Inflammatory macrophage treated with lipopolysaccharide for 1 hour (primary cell): ENCODE data around the gene MMS19.
"Not testable (repeated sequence)": the region's sequence is repeated elsewhere in the genome, so short reads cannot be mapped to it uniquely, and the experiment has no call there.

Source experiments
- DNase-seq, 2 donors: peaks; one replicate each; pipeline ENCODE4 v3.0.0-alpha.2; 2020 to 2022

The MMS19 gene

DNA sequence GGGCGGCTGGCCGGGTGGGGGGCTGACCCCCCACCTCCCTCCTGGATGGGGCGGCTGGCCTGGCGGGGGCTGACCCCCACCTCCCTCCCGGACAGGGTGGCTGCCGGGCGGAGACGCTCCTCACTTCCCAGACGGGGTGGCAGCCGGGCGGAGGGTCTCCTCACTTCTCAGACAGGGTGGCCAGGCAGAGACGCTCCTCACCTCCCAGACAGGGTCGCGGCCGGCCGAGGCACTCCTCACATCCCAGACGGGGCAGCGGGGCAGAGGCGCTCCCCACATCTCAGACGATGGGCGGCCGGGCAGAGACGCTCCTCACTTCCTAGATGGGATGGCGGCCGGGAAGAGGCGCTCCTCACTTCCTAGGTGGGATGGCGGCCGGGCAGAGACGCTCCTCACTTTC, 30.7 kb upstream of the MMS19 start:
- not testable (repeated sequence) for DNase-seq

DNA sequence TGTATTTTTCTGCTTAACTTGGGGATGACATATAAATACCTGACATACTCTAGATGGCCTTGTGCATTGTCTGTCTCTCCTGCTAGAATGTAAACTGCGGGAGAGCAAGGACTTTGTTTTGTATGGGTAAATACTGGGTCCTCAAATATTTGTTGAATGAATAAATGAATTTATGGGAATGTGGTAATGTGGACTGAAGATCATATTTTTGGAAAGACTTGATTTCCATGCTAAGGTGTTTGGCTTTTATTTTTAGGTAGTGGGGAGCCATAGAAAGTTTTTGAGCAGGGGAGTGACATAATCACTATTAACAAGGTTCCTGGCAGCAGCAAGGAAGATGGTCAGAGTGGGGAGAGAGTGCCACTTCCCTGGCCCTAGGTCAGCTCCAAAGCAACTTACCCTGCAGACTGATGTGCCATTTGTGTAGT, 27.5 kb upstream of the MMS19 start:
- no peak for DNase-seq

DNA sequence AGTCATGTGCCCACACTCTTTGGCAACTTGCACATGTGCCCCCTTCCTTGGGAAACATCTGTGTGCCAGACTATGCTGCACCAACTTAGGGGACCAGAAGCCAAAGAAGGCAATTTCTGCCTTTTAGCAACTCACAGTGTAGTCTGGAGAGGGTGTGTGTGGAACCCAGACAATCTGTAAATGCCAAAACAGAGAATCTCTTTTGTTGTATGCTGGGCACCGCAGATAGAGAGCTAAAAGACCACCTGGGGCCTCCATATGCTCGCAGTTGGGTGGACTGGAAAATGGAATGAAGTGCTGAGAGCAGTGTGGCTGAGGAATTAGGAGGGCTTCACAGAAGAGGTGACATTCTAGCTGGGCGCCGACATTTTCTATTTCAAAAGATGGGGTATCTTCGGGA, 26.9 kb upstream of the MMS19 start:
- no peak for DNase-seq

DNA sequence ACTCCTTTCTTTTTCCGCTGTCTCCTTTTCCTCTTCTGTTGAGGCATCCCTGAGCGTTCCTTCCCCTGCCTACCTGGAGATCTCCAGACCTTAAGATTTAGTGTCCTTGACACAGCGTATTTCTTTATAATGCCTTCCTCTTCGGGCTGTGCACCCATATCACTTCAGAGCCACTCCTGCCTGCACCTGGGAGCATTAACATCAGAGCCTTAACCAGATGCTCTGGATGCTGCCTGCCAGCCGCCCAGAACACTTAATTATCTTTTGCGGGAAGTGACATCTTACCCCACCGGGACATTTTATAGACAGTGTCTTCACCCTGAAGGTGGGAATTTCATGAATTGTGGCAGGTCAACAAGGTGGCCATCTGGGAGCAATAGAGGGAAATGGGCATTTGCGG, 24.7 kb upstream of the MMS19 start:
- DNase-seq, result no peak

DNA sequence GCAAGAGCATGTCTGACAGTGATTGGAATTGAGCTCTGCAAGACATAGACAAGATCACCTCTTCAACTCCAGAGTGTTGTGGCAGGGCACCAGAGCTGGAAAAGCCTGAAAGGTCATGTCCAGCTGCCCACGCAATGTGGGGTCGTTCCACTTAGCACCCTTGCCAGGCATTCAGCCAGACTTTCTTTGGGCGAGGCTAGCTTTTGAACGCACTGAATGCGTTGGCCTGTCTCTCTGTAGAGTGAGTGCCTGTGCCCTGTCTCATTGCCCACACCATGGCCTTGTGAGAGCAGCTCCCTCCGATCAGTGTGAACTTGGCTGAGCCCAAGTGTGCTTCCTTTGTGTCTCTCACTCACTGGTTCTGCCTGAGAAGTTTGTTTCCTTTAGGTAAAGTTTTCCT, 23.8 kb upstream of the MMS19 start:
- DNase-seq, result no peak

DNA sequence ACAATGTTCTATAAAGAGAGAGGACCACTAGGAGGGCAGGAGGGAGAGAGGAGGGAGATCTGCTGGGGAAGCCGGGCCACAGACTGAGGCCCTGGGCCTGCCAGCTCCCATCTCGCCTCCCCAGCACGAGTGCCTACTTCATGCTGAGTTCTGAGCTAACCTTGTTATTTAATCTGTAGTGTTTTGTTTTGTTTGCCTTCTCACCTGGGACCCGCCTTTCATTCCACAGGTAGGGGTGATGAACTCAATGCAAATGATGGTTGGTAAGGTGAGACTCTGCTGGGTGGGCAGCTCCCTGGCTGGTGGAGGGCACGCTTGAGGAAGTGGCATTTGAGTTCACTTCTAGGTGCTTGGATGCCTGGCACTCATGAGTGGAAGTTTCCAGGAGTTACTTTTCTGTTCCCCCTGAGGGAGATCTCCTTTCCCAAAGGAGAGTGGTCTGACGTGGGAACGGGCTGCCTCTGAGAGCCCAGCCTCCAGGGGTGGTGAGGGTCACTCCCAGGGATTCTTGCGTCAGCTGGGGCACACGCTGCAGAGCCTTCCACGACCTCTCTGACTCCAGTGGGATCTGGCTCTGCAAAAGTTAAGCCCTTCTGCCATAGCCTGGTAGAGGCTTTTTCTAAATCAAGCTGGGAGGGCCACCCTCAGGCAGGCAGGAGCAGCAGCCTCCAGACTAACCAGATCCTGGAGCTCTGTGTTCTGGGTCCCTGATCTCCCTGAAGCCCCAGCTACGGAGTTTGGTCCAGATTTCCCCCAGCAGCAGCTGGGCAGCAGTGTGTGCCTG, 22.9 kb upstream of the MMS19 start:
- DNase-seq, result no peak

DNA sequence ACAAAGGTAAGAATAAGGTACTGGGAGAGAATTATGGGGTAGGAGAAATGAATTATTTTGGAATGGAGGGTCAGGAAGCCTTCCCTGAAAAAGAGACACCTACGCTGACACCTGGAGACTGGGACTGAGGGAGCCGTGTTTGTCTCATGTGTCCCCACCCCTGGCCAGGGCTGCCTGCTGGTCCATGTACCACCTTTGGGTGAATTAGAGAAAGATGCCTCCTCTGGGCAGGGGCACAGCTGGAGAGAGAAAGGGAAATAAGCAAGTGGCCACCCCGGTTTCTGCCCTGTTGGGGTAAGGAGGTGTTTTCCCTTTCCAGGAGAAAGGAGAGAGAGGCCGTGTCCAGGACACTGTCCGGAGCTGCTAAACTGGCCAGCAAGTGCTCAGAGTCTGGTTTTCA, 22.3 kb upstream of the MMS19 start:
- DNase-seq, result no peak

DNA sequence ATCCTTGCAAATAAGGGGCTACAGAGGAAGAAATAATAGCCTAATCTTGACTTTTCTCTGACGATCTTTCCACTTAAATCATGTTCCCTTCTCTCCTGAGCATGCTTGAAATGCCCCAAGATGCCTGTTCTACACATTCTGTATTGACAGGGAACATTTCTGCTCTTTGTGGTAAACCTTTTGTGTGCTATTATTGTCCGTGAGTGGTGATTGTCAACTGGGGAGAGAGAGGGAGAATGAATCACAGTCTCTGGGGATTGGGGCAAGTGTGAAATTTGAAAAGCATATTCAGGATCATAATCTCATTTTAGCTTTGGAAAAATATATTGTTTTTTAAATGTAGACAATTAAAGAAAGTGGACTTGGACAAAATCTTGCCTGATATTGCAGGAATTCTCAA, 21.1 kb upstream of the MMS19 start:
- DNase-seq, result no peak

DNA sequence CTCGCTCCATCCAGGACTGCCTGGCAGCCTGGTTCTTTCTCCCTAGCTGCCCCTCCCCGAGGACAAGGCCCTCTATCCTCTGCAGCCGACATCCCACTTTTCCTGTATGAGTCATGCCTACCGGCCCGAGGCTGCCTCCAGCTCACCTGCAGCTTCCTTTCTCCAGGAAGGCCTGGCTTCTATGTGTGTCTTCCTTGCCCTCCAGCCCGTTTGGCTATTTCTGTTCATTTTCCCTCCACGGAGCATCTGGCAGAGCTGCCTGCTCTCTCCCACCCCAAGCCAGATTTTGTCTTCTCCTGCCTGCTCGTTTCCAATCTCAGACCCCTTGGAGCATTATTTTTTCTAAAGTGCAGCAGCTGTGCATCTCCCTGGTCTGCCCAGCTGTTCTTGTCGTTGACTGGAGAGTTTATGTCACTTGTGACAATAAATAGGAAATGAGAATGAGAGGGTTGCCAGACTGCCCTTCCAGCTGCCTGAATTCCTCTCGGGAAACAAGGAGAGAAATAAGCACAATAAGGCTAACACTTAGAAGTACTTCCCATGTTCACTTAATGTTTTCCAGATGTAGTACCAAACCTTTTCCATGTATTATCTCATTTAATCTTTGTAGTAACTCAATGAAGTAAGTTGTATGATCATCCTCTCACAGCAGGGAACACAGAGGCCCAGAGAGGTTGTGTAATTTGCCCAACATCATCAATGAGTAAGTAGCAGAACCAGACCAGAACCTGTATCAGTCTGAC, 20.2 kb upstream of the MMS19 start:
- no peak for DNase-seq

DNA sequence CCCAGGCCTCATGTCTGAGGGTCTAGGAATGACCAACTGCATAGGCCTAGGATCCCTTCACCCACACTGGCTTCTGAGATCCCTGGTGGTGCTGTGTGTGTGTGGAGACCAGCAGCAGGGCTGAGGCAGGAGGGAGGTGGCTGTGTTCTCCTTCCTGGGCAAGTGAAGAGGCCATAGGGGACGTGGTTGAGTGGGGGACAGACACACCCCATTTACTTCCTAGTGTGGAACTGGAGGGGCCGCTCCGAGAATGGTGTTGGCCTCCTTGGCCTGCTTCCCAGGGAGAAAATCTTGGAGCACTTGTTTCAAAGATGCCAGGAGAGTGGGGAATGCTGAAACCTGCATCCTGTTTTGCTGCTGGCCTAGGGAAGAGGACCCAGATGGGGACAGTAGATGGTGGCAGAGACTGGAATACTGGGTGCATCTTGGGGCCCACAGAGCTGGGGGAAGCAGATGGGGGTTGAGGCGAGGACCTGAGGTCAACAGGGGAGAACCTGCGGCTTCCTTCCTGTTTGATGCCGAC, 19.6 kb upstream of the MMS19 start:
- DNase-seq, result no peak

DNA sequence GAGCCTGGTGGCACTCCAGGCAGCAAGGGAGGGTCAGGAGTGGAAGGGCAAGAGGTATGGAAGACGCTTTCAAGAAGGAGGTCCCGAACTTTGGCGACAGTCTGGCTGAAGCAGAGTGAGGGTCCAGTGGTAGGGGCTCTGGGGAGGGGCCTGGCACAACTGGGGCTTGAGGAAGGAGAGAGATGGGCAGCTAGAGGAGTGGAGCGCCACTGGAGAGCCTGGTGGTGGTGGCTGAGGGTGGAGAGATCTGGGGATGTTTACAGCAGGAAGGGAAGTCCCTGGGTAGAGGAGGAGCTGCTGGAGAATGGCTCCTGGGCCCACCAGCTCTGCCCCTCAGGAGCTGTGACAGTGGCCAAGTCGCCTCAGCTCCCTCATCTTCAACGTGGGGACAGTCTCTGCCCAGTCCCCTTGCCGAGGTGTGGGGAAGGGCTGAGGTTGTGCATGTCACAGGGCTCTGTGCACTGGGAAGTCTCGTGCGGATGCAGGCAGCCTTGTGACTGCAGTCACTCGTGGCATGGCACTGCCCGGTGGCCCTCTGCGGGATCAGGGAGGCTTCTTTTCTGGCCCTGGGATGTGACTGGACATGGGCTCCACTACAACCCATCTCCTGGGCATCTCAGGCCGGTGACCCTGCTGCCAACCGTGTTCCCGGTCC, 19.0 kb upstream of the MMS19 start:
- DNase-seq, result no peak

DNA sequence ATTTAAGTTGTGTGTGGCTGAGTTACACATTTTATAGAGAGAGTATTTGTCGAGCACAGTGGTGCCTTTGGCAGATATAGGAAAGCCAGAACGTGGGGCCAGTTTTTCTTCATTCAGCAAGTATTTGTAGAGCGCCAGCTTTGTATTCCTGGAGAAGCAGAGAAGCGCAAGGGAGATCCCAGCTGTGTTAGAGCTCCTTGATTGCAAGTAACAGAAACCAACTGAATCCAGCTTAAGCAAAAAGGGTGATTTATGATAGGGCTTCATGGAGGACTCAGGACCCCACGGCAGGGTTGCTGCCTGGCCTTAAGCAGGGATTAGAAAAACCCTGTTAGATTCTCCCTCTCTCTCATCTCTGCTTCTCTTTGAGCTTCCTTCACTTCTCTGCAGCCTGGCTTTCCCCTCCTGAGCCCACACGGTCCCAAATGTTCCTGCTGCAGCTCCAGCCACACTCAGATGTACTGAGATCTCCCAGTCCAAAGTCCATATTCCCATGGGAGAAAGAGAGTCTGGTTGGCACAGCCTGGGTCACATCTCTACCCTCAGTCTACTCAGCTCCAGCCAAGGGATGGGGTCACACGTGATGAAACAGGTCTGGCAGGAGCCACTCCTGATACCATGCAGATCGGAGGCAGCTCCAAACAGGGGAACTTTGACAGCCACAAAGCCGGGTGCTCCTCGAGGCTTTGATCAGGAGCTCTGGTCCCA, 17.2 kb upstream of the MMS19 start:
- DNase-seq, result no peak

DNA sequence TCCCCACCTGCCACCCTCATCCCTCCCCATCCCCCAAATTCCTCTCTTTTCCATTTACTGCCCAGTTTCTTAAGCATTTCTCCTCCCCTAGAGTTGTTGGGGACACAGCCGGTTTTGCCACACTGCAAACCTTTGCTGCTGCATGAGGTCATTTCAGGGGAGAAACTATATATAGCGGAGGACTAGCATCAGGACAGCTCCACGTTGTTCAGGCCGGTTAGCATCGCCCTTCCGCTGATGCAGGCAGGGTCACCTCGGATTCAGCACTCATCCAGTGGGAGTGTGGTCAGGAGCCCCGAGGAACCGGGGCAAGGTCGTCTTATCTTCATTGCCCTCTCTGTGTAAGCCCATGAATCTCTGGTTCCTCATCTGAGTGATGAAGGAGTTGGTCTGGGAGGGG, 16.1 kb upstream of the MMS19 start:
- DNase-seq, result no peak

DNA sequence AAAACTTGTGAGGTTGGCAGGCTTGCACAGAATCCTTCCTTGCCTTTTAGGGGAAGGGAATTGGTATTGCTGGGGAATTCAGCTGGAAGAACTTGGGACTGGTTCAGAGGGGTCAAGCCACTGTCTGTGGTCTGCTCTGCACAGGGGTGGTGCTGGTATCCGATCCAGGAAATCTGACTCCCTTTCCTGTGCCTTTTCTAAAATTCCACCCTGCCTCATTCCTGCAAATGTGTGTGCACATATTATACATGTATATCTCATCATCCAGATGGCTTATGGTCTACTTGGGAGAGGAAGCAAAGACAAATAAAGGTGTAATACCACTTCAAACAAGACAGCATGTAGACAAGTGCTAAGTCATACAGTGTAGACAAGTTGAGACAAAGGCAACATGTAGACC, 14.8 kb upstream of the MMS19 start:
- DNase-seq, result no peak

DNA sequence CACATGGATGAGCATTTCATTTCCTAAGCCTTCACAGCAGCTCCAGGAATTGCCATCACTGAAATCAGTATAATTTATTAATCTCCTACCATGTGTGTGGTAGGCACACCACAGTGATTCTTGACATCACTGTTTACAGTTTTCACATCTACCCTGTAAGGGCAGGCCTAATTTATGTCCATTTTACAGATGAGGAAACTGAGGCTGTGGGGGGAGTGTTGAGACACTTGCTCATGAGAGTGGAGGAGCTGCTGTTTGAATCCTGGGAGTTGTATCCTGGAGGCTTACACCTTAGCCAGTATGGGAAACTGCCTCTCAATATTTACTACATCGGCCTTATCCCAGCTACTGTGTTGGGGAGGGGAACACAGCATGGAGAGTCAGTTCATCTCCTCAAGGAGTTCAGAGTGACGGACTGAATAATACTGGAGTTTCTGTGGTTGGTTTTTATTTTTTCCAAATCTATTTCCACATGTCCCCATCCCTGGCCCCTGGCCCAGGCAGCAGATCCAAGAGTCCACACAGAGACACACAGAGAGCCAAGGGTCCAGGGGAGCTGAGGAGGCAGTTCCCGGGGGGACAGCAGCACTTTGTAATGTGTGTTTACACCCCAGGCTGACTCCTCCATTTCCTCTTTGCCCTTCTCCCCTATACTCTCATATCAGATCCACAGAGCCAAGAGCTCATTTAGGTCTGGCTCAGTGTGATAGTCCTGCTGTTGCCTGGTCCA, 13.7 kb upstream of the MMS19 start:
- no peak for DNase-seq

DNA sequence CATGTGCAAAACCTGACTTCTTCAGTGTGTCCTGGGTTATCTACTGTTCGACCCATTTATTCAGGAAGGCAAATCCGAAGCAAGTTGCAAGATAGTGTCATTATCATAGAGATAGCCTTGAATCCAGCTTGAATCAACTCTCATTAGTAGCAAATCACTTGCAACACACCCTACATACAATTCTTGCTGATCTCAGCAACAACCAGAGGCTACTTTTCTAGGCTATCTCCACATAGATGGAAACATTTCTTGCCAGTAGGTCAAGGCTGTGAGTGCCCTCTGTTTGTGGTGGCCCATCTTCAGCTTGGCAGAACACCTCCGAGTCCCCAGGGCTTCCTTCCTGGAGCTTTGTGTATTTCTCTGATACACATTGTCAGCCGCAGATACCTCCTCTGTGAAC, 12.5 kb upstream of the MMS19 start:
- DNase-seq, result no peak

DNA sequence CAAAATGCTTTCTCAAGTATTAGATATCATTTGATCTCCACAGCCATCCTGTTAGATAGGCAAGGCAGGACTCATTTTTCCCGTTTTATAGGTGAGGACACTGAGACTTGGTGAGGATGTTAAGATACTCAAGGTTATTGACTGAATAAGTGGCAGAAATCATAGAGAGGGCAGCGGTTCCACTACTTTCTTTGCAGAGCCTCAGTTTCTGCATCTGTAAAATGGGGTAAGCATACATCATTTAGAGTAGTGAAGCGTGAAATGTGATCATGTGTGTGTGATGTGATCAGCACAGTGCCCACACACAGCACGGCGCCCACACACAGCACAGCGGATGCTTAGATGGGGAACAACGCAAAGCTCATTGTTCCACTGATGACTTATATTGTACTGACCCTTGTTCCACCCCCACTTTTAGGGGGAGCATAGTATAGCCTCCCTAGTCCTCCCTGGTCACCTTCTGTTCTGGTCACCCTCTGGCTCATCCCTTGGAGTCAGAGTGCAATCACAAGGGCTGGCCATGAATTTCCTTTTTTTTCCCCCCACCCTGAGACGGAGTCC, 11.0 kb upstream of the MMS19 start:
- DNase-seq, result peak; percentile 73 to 95

DNA sequence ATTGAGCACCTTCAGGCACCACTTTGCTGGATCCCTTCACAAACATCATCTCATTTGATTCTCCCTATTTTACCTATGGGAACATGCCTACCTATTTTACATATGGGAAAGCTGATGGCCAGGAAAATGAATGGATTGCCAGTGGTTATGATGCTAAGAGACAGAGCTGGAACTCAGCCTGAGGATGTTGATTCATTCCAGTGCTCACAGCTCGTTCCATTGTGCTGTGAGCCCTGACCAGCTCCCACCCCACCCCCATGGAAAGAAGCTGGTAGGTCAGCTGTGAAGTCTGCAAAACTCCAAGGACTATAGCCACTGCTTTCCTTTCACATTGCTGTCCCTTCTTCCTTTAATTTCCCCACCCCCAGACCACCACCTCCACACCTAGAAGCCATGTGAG, 10.1 kb upstream of the MMS19 start:
- no peak for DNase-seq

DNA sequence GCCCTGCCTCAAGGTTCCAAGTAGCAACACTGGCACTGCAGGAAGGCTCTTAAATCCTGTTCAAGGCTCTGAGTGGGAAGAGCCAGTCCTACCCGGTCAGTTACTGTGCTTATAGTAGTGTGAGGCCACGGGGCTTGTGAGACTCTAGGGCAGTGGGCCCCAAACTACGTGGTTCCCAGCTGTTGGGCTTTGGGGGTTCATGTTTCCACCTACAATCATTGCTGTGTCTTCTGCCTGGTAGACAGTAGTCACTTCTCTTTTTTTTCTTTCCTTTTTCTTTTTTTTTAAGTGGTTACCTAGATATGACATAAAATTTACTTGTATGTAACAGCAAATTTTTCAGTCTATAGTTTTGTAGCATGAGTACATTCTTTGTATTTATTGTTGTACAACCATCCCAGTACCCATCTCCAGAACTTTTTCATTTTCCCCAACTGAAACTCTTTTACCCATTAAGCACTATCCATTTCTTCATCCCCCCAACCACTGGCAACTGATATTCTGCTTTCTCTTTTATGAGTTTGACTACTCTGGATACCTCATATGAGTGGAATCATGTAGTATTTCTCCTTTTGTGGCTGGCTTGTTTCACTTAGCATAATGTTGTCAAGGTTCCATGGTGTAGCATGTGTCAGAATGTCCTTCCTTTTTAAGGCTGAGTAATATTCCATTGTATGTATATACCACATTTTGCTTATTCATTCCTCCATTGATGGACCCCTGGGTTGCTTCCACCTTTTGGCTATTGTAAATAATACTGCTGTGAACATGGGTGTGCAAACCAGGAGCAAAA, 8.2 kb upstream of the MMS19 start:
- DNase-seq, result peak in 1 of 2 donors; percentile 47

DNA sequence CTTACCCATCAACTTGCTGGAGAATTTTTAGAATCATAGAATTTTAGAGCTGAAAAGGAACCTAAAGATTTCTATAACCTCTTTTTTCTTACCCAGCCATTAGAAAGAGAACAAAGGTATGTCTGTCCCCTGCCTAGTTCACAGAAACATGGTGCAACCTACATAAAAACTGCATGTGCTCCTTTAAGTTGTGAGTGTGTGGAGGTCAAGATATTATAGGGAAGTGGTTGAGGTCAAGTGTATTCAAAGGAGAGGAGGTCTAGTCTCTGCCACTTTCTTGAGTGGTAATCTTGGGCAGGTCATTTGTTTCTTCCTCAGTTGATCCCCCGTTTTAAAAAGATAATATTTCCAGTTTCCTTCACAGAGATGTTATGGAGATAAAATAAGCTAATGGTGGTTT, 6.9 kb upstream of the MMS19 start:
- peak in 1 of 2 donors; percentile 43 for DNase-seq

DNA sequence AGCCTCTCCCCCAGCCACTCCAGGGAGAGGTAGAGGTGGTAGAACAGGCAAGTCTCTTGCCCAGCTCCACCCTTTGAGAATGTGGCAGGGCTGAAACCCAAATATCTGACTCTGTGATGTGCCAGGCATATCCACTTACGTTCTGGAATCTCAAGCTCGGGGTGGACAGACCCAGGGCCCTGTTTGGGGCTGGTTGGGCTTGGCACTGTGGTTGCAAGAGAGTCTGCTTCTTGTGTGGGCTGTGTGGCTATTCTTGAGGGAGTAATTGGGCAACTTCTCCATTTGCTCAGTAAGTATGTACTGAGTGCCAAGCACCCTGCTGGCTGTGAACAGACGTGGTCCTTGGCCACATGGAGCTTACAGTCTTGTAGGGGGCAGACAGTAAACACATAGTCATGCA, 5.2 kb upstream of the MMS19 start:
- peak; percentile 35 to 64 for DNase-seq
